Smooth muscle cell (in vitro differentiated cells): Measurements from ENCODE around the gene LRRC4C. TPM values are rescaled to one million over a fixed set of nuclear protein-coding genes. Genes with fewer than 3 reads are reported as not detected.

ENCODE experiments used
- DNase-seq: peaks from one replicate; lab custom pipeline; 2025; ENCODE audit not compliant: unreplicated experiment; lab: John Stamatoyannopoulos, UW
- H2AFZ ChIP-seq: fragments of 200-600 bp; sonication (generic); 2 replicates; pipeline ENCODE4 v1.6.0; 2016; ENCODE audit warnings: antibody characterized with exemption, low read depth, mild to moderate bottlenecking
- H3F3A ChIP-seq: fragments of 200-600 bp; sonication (generic); 2 replicates; pipeline ENCODE4 v1.6.0; 2017; ENCODE audit warnings: antibody characterized with exemption, low read depth
- H3K27ac ChIP-seq: fragments of 200-600 bp; sonication (generic); 2 replicates; pipeline ENCODE4 v1.5.1; 2016; ENCODE audit warnings: low read depth, mild to moderate bottlenecking
- H3K27me3 ChIP-seq: fragments of 200-600 bp; sonication (generic); 2 replicates; pipeline ENCODE4 v1.6.1; 2016; ENCODE audit warnings: low read depth, mild to moderate bottlenecking
- H3K36me3 ChIP-seq: fragments of 200-600 bp; sonication (generic); 2 replicates; pipeline ENCODE4 v1.5.1; 2016; ENCODE audit warnings: low read depth
- H3K4me1 ChIP-seq: fragments of 200-600 bp; sonication (generic); 2 replicates; pipeline ENCODE4 v1.5.1; 2016; ENCODE audit warnings: low read depth
- H3K4me2 ChIP-seq: fragments of 200-600 bp; sonication (generic); 2 replicates; pipeline ENCODE4 v1.6.0; 2016; ENCODE audit warnings: mild to moderate bottlenecking
- H3K4me3 ChIP-seq: fragments of 200-600 bp; sonication (generic); 2 replicates; pipeline ENCODE4 v1.5.1; 2016; ENCODE audit warnings: mild to moderate bottlenecking
- H3K79me2 ChIP-seq: fragments of 200-600 bp; sonication (generic); 2 replicates; pipeline ENCODE4 v1.6.0; 2016; ENCODE audit warnings: low read depth, mild to moderate bottlenecking
- H3K9ac ChIP-seq: fragments of 200-600 bp; sonication (generic); 2 replicates; pipeline ENCODE4 v1.6.0; 2016; ENCODE audit warnings: low read depth
- H3K9me3 ChIP-seq: fragments of 200-600 bp; sonication (generic); replicated peaks from 2 replicates; pipeline ENCODE4 v1.5.1; 2016; ENCODE audit warnings: low read depth
- H4K20me1 ChIP-seq: fragments of 200-600 bp; sonication (generic); 2 replicates; pipeline ENCODE4 v1.6.0; 2016; ENCODE audit warnings: low read depth
- CTCF ChIP-seq: fragments of 200-600 bp; sonication (generic); IDR thresholded peaks from 2 replicates; pipeline ENCODE4 v1.5.1; 2017; ENCODE audit warnings: borderline replicate concordance, mild to moderate bottlenecking, antibody characterized with exemption; ENCODE audit not compliant: insufficient read depth, poor library complexity, severe bottlenecking
- WGBS: methylation state at CpG from one replicate; pipeline ENCODE4 v1.1.7; 2016; ENCODE audit warnings: low lambda C conversion rate; 5-methylcytosine and 5-hydroxymethylcytosine counted together
- polyA plus RNA-seq: library from polyadenylated mRNA; unstranded; fragments of >200 nt; fragmentation: Nextera tagmentation; extraction: Ambion mirVana; gene quantifications from 2 replicates; pipeline ENCODE4 v1.2.1, GENCODE V29; 2016
- total RNA-seq: library from RNA; depleted of rRNA; stranded (reverse); fragments of >200 nt; gene quantifications from 2 replicates; pipeline ENCODE4 v1.2.3, GENCODE V29; 2014

Gene LRRC4C
- total and polyA plus RNA-seq, 2 experiments from 2014 or later = 7.3 to 10.1 TPM

- Histone ChIP-seq H2AFZ (no peak overlapping the region), H3K4me3 (no peak overlapping the region), H3K79me2 (no peaks in the 10 kb centered on the region), H4K20me1 (no peaks in the 10 kb centered on the region), H3K4me1 (no peaks in the 10 kb centered on the region), H3K27ac (no peak overlapping the region), H3K9me3 (no peaks in the 10 kb centered on the region), H3K27me3 (no peaks in the 10 kb centered on the region), H3K36me3 (no peaks in the 10 kb centered on the region), H3K4me2 (no peak overlapping the region), H3K9ac (no peak overlapping the region), H3F3A (no peaks in the 10 kb centered on the region)
- WGBS = 93% methylated on average over 5 of the region's 5 CpGs
- no peak for TF ChIP-seq CTCF
- DNase-seq = no peak
These were observed 192.0 kb downstream of the LRRC4C start for GRCh38 chr11:41267451-41267850.

- Histone ChIP-seq H3K9me3 (no peaks in the 10 kb centered on the region), H3K36me3 (no peaks in the 10 kb centered on the region), H3K4me1 (no peaks in the 10 kb centered on the region), H3F3A (no peaks in the 10 kb centered on the region), H3K27me3 (no peaks in the 10 kb centered on the region), H4K20me1 (no peaks in the 10 kb centered on the region), H3K9ac (no peak overlapping the region), H3K4me2 (no peak overlapping the region), H2AFZ (no peak overlapping the region), H3K4me3 (no peak overlapping the region), H3K79me2 (no peaks in the 10 kb centered on the region), H3K27ac (no peak overlapping the region)
- no peak for TF ChIP-seq CTCF
- WGBS = 93% methylated on average over 3 of the region's 3 CpGs
- no peak for DNase-seq
These were observed 203.4 kb downstream of the LRRC4C start for GRCh38 chr11:41256041-41256440.

GRCh38 chr11:41254966-41255365 is 204.5 kb downstream of the LRRC4C start:
- TF ChIP-seq CTCF = no peak
- Histone ChIP-seq H3K27ac (no peak overlapping the region), H4K20me1 (no peaks in the 10 kb centered on the region), H3K27me3 (no peaks in the 10 kb centered on the region), H3K36me3 (no peaks in the 10 kb centered on the region), H3K4me2 (no peak overlapping the region), H2AFZ (no peak overlapping the region), H3K79me2 (no peaks in the 10 kb centered on the region), H3K4me1 (no peaks in the 10 kb centered on the region), H3K9ac (no peak overlapping the region), H3K9me3 (no peaks in the 10 kb centered on the region), H3K4me3 (no peak overlapping the region), H3F3A (no peaks in the 10 kb centered on the region)
- DNase-seq = no peak
- WGBS = 84% methylated on average over 2 of the region's 2 CpGs

GRCh38 chr11:41250408-41250935 is 209.0 kb downstream of the LRRC4C start:
- Histone ChIP-seq H4K20me1 (no peaks in the 10 kb centered on the region), H3K4me1 (no peaks in the 10 kb centered on the region), H3K79me2 (no peaks in the 10 kb centered on the region), H3K4me2 (no peak overlapping the region), H3K9ac (no peak overlapping the region), H2AFZ (no peak overlapping the region), H3K4me3 (no peak overlapping the region), H3K27ac (no peak overlapping the region), H3F3A (no peaks in the 10 kb centered on the region), H3K36me3 (no peaks in the 10 kb centered on the region), H3K9me3 (no peaks in the 10 kb centered on the region), H3K27me3 (no peaks in the 10 kb centered on the region)
- 73% methylated on average over 2 of the region's 2 CpGs for WGBS
- DNase-seq = no peak
- TF ChIP-seq CTCF = no peak
